ENCODE results near the gene SLFN14.
"Not testable (repeated sequence)": the region's sequence is repeated elsewhere in the genome, so short reads cannot be mapped to it uniquely, and the experiment has no call there.

Gene SLFN14

DNA sequence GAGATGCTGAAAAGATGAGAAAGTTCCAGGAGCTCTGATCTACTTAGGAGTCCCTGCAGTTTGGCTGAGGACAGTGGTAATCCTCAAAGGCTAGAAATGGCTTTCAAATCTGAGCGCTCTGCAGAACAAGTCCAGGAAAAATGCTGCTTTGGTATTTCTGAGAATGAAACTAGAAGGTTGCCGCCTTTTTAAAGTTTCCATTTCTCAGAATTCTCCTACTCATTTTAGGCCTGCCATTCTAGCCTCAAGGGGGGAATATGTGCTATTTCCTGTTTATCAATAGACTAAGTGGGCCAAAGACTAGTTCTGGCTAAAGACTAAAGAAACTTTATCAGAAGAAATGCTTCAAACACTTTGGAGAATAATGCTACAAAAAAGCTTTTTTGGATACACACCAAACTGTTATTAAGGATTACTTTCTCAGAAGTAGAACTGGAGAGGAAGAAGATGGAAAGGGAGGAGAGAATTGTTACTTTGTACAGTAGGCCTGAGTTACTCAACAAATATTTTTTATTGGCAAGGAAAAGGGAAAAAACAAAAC lies 22.9 kb downstream of the SLFN14 start, which contains the start of gene SLFN12L:
TSS of gene SLFN12L (minus strand) at position 78 of the 541 bp plus-strand sequence. CDS start 15,314 bp downstream, outside the sequence.
- no peak within 1 kb of the TSS for H3K9ac ChIP-seq (ENCODE audit: low read length)
- H3K27me3 ChIP-seq (ENCODE audit: control insufficient read depth, insufficient read depth, low read length) = no peaks in the 10 kb centered on the region
- H3K4me3 ChIP-seq (ENCODE audit: low read length) = no peak within 1 kb of the TSS
- no peak within 1 kb of the TSS for H3K27ac ChIP-seq (ENCODE audit: low read length)
- no peaks in the 10 kb centered on the region for H3K9me3 ChIP-seq (ENCODE audit: control insufficient read depth, low read depth, low read length)
- H3K36me3 ChIP-seq (ENCODE audit: control insufficient read depth, low read depth, low read length) = no peaks in the 10 kb centered on the region
- H3K4me1 ChIP-seq (ENCODE audit: control insufficient read depth, low read depth, low read length) = no peaks in the 10 kb centered on the region

DNA sequence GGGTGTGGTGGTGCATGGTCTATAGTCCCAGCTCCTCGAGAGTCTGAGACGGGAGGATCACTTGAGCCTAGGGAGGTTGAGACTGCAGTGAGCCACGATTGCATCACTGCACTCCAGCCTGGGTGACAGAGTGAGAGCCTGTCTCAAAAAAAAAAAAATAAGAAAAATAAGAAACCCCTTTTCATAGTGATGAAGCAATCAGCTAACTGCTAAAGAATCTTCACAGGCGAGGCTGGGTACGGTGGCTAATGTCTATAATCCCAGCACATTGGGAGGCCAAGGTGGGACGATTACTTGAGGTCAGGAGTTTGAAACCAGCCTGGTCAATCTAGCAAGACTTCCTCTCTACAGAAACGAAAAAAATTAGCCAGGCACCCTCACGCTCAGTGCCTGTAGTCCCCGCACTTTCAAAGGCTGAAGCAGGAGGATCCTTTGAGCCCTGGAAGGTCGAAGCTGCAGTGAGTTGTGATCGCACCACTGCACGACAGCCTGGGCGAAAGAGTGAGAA lies 23.9 kb downstream of the SLFN14 start:
- no peaks in the 10 kb centered on the region for H3K9me3 ChIP-seq (ENCODE audit: control insufficient read depth, low read depth, low read length)
- no peaks in the 10 kb centered on the region for H3K27me3 ChIP-seq (ENCODE audit: control insufficient read depth, insufficient read depth, low read length)
- no peak overlapping the region for H3K27ac ChIP-seq (ENCODE audit: low read length)
- H3K4me3 ChIP-seq (ENCODE audit: low read length) = no peak overlapping the region
- H3K4me1 ChIP-seq (ENCODE audit: control insufficient read depth, low read depth, low read length) = no peaks in the 10 kb centered on the region
- H3K36me3 ChIP-seq (ENCODE audit: control insufficient read depth, low read depth, low read length) = no peaks in the 10 kb centered on the region
- H3K9ac ChIP-seq (ENCODE audit: low read length) = no peak overlapping the region

GRCh38 chr17:35535406-35535805 lies 25.2 kb downstream of the SLFN14 start:
- not testable (repeated sequence) for H3K36me3 ChIP-seq (ENCODE audit: control insufficient read depth, low read depth, low read length); H3K4me1 ChIP-seq (ENCODE audit: control insufficient read depth, low read depth, low read length); H3K27ac ChIP-seq (ENCODE audit: low read length); H3K9me3 ChIP-seq (ENCODE audit: control insufficient read depth, low read depth, low read length); H3K27me3 ChIP-seq (ENCODE audit: control insufficient read depth, insufficient read depth, low read length); H3K9ac ChIP-seq (ENCODE audit: low read length); H3K4me3 ChIP-seq (ENCODE audit: low read length)

DNA sequence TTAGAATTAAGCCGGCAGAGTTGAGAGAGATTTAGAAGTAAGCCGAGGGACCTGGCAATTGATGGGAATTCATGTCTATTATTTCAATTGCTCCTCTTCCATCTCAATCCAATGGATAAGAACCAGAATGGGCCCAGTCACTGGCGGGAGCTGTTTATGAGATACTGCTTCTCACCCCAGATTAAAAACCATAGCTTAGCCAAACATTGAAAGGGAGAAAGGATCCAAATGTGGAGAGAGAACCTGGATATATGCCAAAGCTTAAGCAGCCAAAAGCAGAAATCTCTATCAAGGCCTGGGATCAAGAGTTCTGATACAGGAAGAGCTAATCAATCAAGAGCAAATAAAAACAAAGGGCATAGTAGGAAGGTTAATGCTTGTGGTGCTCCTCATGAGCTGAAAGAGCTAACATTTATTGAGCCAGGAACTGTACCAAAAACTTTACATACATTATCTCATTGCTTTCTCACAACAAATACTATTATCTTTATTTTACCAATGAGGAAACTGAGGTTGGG lies 26.0 kb downstream of the SLFN14 start:
- Histone ChIP-seq H3K9me3 (ENCODE audit: control insufficient read depth, low read depth, low read length) (no peaks in the 10 kb centered on the region), H3K36me3 (ENCODE audit: control insufficient read depth, low read depth, low read length) (no peaks in the 10 kb centered on the region), H3K9ac (ENCODE audit: low read length) (no peak overlapping the region), H3K4me1 (ENCODE audit: control insufficient read depth, low read depth, low read length) (no peaks in the 10 kb centered on the region), H3K4me3 (ENCODE audit: low read length) (no peak overlapping the region), H3K27ac (ENCODE audit: low read length) (no peak overlapping the region), H3K27me3 (ENCODE audit: control insufficient read depth, insufficient read depth, low read length) (no peaks in the 10 kb centered on the region)

- Histone ChIP-seq H3K4me3 (ENCODE audit: low read length) (no peak overlapping the region), H3K9me3 (ENCODE audit: control insufficient read depth, low read depth, low read length) (no peaks in the 10 kb centered on the region), H3K27ac (ENCODE audit: low read length) (no peak overlapping the region), H3K36me3 (ENCODE audit: control insufficient read depth, low read depth, low read length) (no peaks in the 10 kb centered on the region), H3K9ac (ENCODE audit: low read length) (no peak overlapping the region), H3K4me1 (ENCODE audit: control insufficient read depth, low read depth, low read length) (no peaks in the 10 kb centered on the region), H3K27me3 (ENCODE audit: control insufficient read depth, insufficient read depth, low read length) (no peaks in the 10 kb centered on the region)
Observed at GRCh38 chr17:35531160-35531559, 29.5 kb downstream of the SLFN14 start.

DNA sequence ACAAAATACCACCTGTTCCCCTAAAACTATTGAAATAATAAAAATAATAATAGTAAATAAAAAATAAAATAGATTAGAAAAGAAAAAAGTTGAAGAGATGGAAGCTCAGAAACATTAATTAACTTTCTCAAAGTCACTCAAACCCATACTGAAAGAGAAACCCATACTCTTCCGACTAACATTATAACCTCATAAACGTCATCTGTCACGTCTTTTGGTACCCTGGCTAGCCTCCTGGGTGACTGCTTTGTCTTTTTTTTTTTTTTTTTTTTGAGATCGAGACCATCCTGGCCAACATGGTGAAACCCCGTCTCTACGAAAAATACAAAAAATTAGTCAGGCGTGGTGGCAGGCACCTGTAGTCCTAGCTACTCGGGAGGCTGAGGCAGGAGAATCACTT lies 30.8 kb downstream of the SLFN14 start:
- Histone ChIP-seq H3K36me3 (ENCODE audit: control insufficient read depth, low read depth, low read length) (no peaks in the 10 kb centered on the region), H3K9ac (ENCODE audit: low read length) (no peak overlapping the region), H3K27me3 (ENCODE audit: control insufficient read depth, insufficient read depth, low read length) (no peaks in the 10 kb centered on the region), H3K9me3 (ENCODE audit: control insufficient read depth, low read depth, low read length) (no peaks in the 10 kb centered on the region), H3K4me1 (ENCODE audit: control insufficient read depth, low read depth, low read length) (no peaks in the 10 kb centered on the region), H3K4me3 (ENCODE audit: low read length) (no peak overlapping the region), H3K27ac (ENCODE audit: low read length) (no peak overlapping the region)

GRCh38 chr17:35529326-35529725 lies 31.3 kb downstream of the SLFN14 start:
- H3K9ac ChIP-seq (ENCODE audit: low read length); H3K9me3 ChIP-seq (ENCODE audit: control insufficient read depth, low read depth, low read length); H3K4me3 ChIP-seq (ENCODE audit: low read length); H3K4me1 ChIP-seq (ENCODE audit: control insufficient read depth, low read depth, low read length); H3K36me3 ChIP-seq (ENCODE audit: control insufficient read depth, low read depth, low read length); H3K27me3 ChIP-seq (ENCODE audit: control insufficient read depth, insufficient read depth, low read length); H3K27ac ChIP-seq (ENCODE audit: low read length): not testable (repeated sequence)

DNA sequence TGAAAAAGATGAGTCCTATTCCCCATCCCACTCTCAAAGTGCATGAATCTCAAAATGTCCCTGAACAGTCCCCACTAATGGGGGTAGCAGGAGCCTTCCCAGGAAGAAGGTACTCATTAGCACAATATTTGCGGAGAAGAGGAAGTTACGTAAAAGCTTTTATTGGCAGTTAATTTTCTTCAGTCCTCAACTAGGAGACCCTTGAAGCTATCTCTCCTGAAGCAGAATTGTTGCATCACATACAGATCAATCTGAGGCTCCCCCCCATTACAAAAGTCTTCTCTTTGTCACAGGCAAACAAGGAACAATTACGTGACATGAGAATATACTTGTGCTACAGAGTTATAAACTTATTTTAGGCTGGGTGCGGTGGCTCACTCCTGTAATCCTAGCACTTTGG lies 37.3 kb downstream of the SLFN14 start:
- Histone ChIP-seq H3K9me3 (ENCODE audit: control insufficient read depth, low read depth, low read length) (no peaks in the 10 kb centered on the region), H3K4me1 (ENCODE audit: control insufficient read depth, low read depth, low read length) (no peaks in the 10 kb centered on the region), H3K27me3 (ENCODE audit: control insufficient read depth, insufficient read depth, low read length) (no peaks in the 10 kb centered on the region), H3K4me3 (ENCODE audit: low read length) (no peak overlapping the region), H3K9ac (ENCODE audit: low read length) (no peak overlapping the region), H3K27ac (ENCODE audit: low read length) (no peak overlapping the region), H3K36me3 (ENCODE audit: control insufficient read depth, low read depth, low read length) (no peaks in the 10 kb centered on the region)

GRCh38 chr17:35521654-35522256 lies 38.9 kb downstream of the SLFN14 start:
- not testable (repeated sequence) for H3K36me3 ChIP-seq (ENCODE audit: control insufficient read depth, low read depth, low read length); H3K9me3 ChIP-seq (ENCODE audit: control insufficient read depth, low read depth, low read length); H3K4me1 ChIP-seq (ENCODE audit: control insufficient read depth, low read depth, low read length); H3K9ac ChIP-seq (ENCODE audit: low read length); H3K27ac ChIP-seq (ENCODE audit: low read length); H3K4me3 ChIP-seq (ENCODE audit: low read length); H3K27me3 ChIP-seq (ENCODE audit: control insufficient read depth, insufficient read depth, low read length)

GRCh38 chr17:35521150-35521549 lies 39.5 kb downstream of the SLFN14 start:
- Histone ChIP-seq H3K27ac (ENCODE audit: low read length) (no peak overlapping the region), H3K9me3 (ENCODE audit: control insufficient read depth, low read depth, low read length) (no peaks in the 10 kb centered on the region), H3K36me3 (ENCODE audit: control insufficient read depth, low read depth, low read length) (no peaks in the 10 kb centered on the region), H3K4me1 (ENCODE audit: control insufficient read depth, low read depth, low read length) (no peaks in the 10 kb centered on the region), H3K4me3 (ENCODE audit: low read length) (no peak overlapping the region), H3K9ac (ENCODE audit: low read length) (no peak overlapping the region), H3K27me3 (ENCODE audit: control insufficient read depth, insufficient read depth, low read length) (no peaks in the 10 kb centered on the region)

DNA sequence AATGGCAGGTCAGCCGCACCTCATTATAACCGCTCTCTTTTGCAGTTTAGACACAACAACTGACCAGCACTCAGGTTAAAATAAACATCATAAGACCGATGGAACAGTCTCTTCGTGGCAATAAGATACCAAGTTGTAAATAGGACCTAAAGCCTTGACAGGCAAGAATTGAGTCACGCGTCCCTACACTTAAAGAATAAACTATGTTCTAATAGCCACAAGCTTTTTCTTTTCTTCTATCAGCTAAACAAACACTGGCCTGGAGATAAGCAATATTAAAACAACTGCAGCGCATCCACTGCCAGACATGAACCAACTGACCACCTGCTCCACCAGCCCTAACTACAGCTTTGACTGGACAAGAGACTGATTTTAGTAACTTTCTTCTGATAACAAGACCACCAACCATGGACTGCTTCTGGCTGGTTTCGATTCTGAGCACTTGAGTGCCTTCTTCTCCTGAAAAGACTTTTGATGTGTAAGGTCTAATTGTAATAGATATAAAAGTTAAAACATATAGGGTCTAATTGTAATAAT lies 40.6 kb downstream of the SLFN14 start:
- Histone ChIP-seq H3K9ac (ENCODE audit: low read length) (no peak overlapping the region), H3K27ac (ENCODE audit: low read length) (no peak overlapping the region), H3K9me3 (ENCODE audit: control insufficient read depth, low read depth, low read length) (no peaks in the 10 kb centered on the region), H3K27me3 (ENCODE audit: control insufficient read depth, insufficient read depth, low read length) (no peaks in the 10 kb centered on the region), H3K36me3 (ENCODE audit: control insufficient read depth, low read depth, low read length) (no peaks in the 10 kb centered on the region), H3K4me3 (ENCODE audit: low read length) (no peak overlapping the region), H3K4me1 (ENCODE audit: control insufficient read depth, low read depth, low read length) (no peaks in the 10 kb centered on the region)

DNA sequence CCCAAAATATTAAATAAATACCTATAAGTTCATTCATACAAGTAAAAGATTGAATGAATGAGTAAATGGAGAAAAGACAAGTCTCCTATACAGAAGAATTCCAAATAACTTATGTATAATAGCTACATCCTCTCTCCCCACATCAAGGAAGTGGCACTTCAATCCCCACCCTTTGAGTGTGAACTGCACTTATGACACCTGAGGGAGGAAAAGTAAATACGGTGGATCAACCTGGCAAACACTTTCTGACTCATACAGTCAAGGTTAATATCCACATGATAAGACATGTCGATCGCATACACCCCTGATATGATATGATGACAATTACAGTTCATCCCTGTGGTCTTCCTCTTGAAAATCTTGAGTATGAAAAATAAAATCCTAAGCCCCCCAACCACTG lies 41.2 kb downstream of the SLFN14 start:
- Histone ChIP-seq H3K27ac (ENCODE audit: low read length) (no peak overlapping the region), H3K9ac (ENCODE audit: low read length) (no peak overlapping the region), H3K4me3 (ENCODE audit: low read length) (no peak overlapping the region), H3K4me1 (ENCODE audit: control insufficient read depth, low read depth, low read length) (no peaks in the 10 kb centered on the region), H3K27me3 (ENCODE audit: control insufficient read depth, insufficient read depth, low read length) (no peaks in the 10 kb centered on the region), H3K9me3 (ENCODE audit: control insufficient read depth, low read depth, low read length) (no peaks in the 10 kb centered on the region), H3K36me3 (ENCODE audit: control insufficient read depth, low read depth, low read length) (no peaks in the 10 kb centered on the region)
